B cell (primary cell): ENCODE measurements around the gene PRRT3. TPM values are rescaled to one million over a fixed set of nuclear protein-coding genes. Genes with fewer than 3 reads are reported as not detected.

Experiments
- ATAC-seq: fragments of 200-7000 bp; cut with Tn5 transposase; one replicate; pipeline ENCODE4 v1.10.0; 2021; ENCODE audit warnings: low read depth, mild to moderate bottlenecking, moderate number of reproducible peaks, moderate library complexity
- CTCF ChIA-PET: fragments of 350-600 bp; sonication (Branson Sonifier 250); formaldehyde crosslinking; loops from one replicate; lab custom pipeline; 2021; ENCODE audit warnings: antibody characterized with exemption, inconsistent platforms; lab: Charles Lee
- POLR2A ChIA-PET: fragments of 350-600 bp; sonication (Branson Sonifier 250); formaldehyde crosslinking; loops from one replicate; lab custom pipeline; 2021; ENCODE audit warnings: antibody characterized with exemption; lab: Charles Lee
- DNase-seq: peaks from one replicate; pipeline ENCODE4 v3.0.0; 2013
- H2AFZ ChIP-seq: 2 replicates; pipeline ENCODE4 v1.6.1; 2012; ENCODE audit warnings: mild to moderate bottlenecking, low read depth, low read length; ENCODE audit not compliant: insufficient read depth, poor library complexity, severe bottlenecking
- H3K27ac ChIP-seq, 2 donors: 1 replicate in 1 of 2; 2 replicates in 1 of 2; pipeline ENCODE4 v1.5.1; 2012 to 2013; ENCODE audit warnings: low read length in 2 of 2, mild to moderate bottlenecking in 2 of 2, moderate library complexity in 1 of 2
- H3K27me3 ChIP-seq, 4 experiments: fragments of 200-600 bp in 1 of 4; sonication (generic) in 1 of 4; replicated peaks in 1 of 4; 1 replicate in 2 of 4; 2 replicates in 2 of 4; pipeline versions ENCODE4 v1.6.1 to v1.7.0; 2013 to 2016; ENCODE audit warnings: low read length in 3 of 4, mild to moderate bottlenecking in 2 of 4, mixed read lengths in 1 of 4, moderate library complexity in 1 of 4; ENCODE audit not compliant: insufficient read depth in 4 of 4, control insufficient read depth in 3 of 4; ENCODE audit errors: control extremely low read depth in 1 of 4
- H3K36me3 ChIP-seq, 2 experiments: replicated peaks in 1 of 2; 1 replicate in 1 of 2; 2 replicates in 1 of 2; pipeline versions ENCODE4 v1.6.1 to v1.7.1; 2013; ENCODE audit warnings: low read length in 1 of 2; ENCODE audit not compliant: insufficient read depth in 2 of 2, control insufficient read depth in 1 of 2; ENCODE audit errors: control extremely low read depth in 1 of 2, extremely low read depth in 1 of 2
- H3K4me1 ChIP-seq, 2 donors: fragments of 200-600 bp in 1 of 2; sonication (generic) in 1 of 2; 1 replicate in 1 of 2; 2 replicates in 1 of 2; pipeline versions ENCODE4 v1.5.1 to v1.6.1; 2013 to 2017; ENCODE audit warnings: low read length in 2 of 2; ENCODE audit not compliant: control insufficient read depth in 2 of 2, insufficient read depth in 2 of 2
- H3K4me2 ChIP-seq: replicated peaks from 2 replicates; pipeline ENCODE3; 2012; ENCODE audit warnings: mild to moderate bottlenecking, low read depth, low read length; ENCODE audit not compliant: poor library complexity, severe bottlenecking
- H3K4me3 ChIP-seq, 5 experiments: fragments of 200-600 bp in 1 of 5; sonication (generic) in 1 of 5; 1 replicate in 3 of 5; 2 replicates in 2 of 5; pipeline versions ENCODE4 v1.5.1 to v1.7.0; 2011 to 2016; ENCODE audit warnings: low read length in 4 of 5, mild to moderate bottlenecking in 4 of 5, low read depth in 2 of 5, control low read depth in 1 of 5, moderate library complexity in 1 of 5; ENCODE audit not compliant: insufficient read depth in 1 of 5; ENCODE audit errors: control extremely low read depth in 1 of 5, extremely low read depth in 1 of 5
- H3K79me2 ChIP-seq: fragments of 200-600 bp; sonication (generic); one replicate; pipeline ENCODE4 v1.6.0; 2016; ENCODE audit warnings: low read length; ENCODE audit not compliant: control insufficient read depth, insufficient read depth
- H3K9ac ChIP-seq: fragments of 200-600 bp; sonication (generic); 2 replicates; pipeline ENCODE4 v1.6.1; 2017; ENCODE audit warnings: mild to moderate bottlenecking, low read length, moderate library complexity
- H3K9me3 ChIP-seq, 3 donors: one replicate each; pipeline versions ENCODE4 v1.6.1 to v1.7.1; 2013; ENCODE audit warnings: low read length in 2 of 3; ENCODE audit not compliant: control insufficient read depth in 2 of 3, insufficient read depth in 1 of 3; ENCODE audit errors: control extremely low read depth in 1 of 3
- H4K20me1 ChIP-seq: 2 replicates; pipeline ENCODE4 v1.6.0; 2012; ENCODE audit warnings: mild to moderate bottlenecking, low read length; ENCODE audit not compliant: insufficient read depth, control insufficient read depth, poor library complexity, severe bottlenecking
- H3K27ac Mint-ChIP-seq: one replicate; pipeline ENCODE4 v1.8.0; 2021; ENCODE audit warnings: mixed read lengths
- H3K27me3 Mint-ChIP-seq: one replicate; pipeline ENCODE4 v1.8.0; 2021; ENCODE audit warnings: mixed read lengths
- H3K4me1 Mint-ChIP-seq: one replicate; pipeline ENCODE4 v1.8.0; 2021; ENCODE audit warnings: mixed read lengths
- H3K4me3 Mint-ChIP-seq: one replicate; pipeline ENCODE4 v1.8.0; 2021; ENCODE audit warnings: mixed read lengths
- H3K9me3 Mint-ChIP-seq: one replicate; pipeline ENCODE4 v1.8.0; 2022; ENCODE audit warnings: mixed read lengths; ENCODE audit not compliant: insufficient read depth
- EZH2 ChIP-seq: IDR thresholded peaks from 2 replicates; pipeline ENCODE4 v1.6.1; 2012; ENCODE audit warnings: borderline replicate concordance, low read depth, mild to moderate bottlenecking, moderate library complexity, low read length; ENCODE audit not compliant: insufficient read depth, poor library complexity, severe bottlenecking
- WGBS: methylation state at CpG from one replicate; pipeline ENCODE4 v1.1.5; 2013; ENCODE audit warnings: missing lambda C conversion rate; ENCODE audit not compliant: insufficient coverage; 5-methylcytosine and 5-hydroxymethylcytosine counted together
- intact Hi-C: fragments of 100-400 bp; cut with micrococcal nuclease; formaldehyde crosslinking; loops from one replicate; pipeline ENCODE4 v1.10.0; 2022
- polyA plus RNA-seq: library from polyadenylated mRNA; depleted of rRNA; stranded (reverse); fragments of >200 nt; gene quantifications from 2 replicates; pipeline ENCODE4 v1.2.3, GENCODE V29; 2012
- total RNA-seq, 2 donors: library from RNA; stranded (reverse); fragments of 120-200 nt in 1 of 2; gene quantifications; 1 replicate in 1 of 2; 2 replicates in 1 of 2; pipeline versions ENCODE4 v1.2.3 to v1.2.4, GENCODE V29; 2013 to 2022
- TF ChIP-seq, protein P1 (sequence below): fragments of 200-600 bp; IDR thresholded peaks from one replicate; pipeline ENCODE4 v1.8.0; 2022; ENCODE audit warnings: antibody characterized with exemption, mild to moderate bottlenecking

The PRRT3 gene
- total and polyA plus RNA-seq, 2 donors (not counting 1 experiment from before 2014, with no cell fraction given): 1.7 to 3.9 TPM

DNA sequence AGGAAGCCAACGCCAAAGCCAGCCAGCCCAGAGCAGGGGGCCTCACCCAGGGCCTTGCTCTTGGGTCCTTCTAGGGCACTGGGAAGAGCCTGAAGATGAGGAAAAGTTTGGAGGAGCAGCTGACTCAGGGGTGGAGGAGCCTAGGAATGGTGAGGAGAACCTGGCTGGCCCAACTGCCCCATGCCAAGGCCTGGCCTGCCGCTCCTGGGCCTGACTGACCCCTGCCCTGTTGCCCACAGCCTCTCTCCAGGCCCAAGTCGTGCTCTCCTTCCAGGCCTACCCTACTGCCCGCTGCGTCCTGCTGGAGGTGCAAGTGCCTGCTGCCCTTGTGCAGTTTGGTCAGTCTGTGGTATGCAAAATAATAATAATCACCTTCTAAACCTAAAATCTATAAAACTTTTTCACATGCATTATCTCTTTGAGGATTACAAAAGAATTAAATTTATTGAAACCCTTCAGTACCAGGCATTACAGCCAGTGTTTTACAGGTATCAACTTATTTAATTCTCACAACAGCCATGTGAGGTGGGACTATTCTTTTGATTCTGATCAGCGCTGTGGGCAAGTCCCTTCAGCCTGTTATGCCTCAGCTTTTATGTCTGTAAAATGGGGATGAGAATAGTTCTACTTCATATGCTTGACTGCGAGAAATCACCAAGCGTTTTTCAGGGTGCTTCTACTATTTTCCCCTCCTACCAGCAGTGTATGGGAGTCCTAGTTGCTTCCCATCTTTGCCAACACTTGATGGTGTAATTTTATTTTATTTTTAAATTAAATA, 33.8 kb downstream of the PRRT3 start:
- Histone ChIP-seq H4K20me1 (no peaks in the 10 kb centered on the region), H3K4me1 (peaks cover 17 to 20% of the 10 kb centered on the region in 2 donors), H2AFZ (no peak overlapping the region), H3K27me3 (peaks cover 0 to 21% (median 9%) of the 10 kb centered on the region in 4 experiments), H3K79me2 (no peaks in the 10 kb centered on the region), H3K9ac (no peak overlapping the region), H3K27ac (no peak overlapping the region), H3K9me3 (no peaks in the 10 kb centered on the region), H3K36me3 (no peaks in the 10 kb centered on the region), H3K4me2 (no peak overlapping the region), H3K4me3 (no peak overlapping the region)
- TF ChIP-seq, protein P1, sequence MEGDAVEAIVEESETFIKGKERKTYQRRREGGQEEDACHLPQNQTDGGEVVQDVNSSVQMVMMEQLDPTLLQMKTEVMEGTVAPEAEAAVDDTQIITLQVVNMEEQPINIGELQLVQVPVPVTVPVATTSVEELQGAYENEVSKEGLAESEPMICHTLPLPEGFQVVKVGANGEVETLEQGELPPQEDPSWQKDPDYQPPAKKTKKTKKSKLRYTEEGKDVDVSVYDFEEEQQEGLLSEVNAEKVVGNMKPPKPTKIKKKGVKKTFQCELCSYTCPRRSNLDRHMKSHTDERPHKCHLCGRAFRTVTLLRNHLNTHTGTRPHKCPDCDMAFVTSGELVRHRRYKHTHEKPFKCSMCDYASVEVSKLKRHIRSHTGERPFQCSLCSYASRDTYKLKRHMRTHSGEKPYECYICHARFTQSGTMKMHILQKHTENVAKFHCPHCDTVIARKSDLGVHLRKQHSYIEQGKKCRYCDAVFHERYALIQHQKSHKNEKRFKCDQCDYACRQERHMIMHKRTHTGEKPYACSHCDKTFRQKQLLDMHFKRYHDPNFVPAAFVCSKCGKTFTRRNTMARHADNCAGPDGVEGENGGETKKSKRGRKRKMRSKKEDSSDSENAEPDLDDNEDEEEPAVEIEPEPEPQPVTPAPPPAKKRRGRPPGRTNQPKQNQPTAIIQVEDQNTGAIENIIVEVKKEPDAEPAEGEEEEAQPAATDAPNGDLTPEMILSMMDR: no peak
- no peak for TF ChIP-seq EZH2
- CTCF ChIA-PET: no interaction called here
- peaks cover 6% of the 10 kb centered on the region for H3K27me3 Mint-ChIP-seq
- ATAC-seq: no peak
- WGBS: 90% methylated on average over 1 of the region's 8 CpGs
- no peaks in the 10 kb centered on the region for H3K9me3 Mint-ChIP-seq
- POLR2A ChIA-PET: no interaction called here
- peaks cover 15% of the 10 kb centered on the region for H3K4me1 Mint-ChIP-seq
- DNase-seq: no peak
- peak overlapping the region; percentile 39 for H3K4me3 Mint-ChIP-seq
- intact Hi-C loops: no loop called here
- H3K27ac Mint-ChIP-seq: no peak overlapping the region

GRCh38 chr3:9917820-9918219, 34.4 kb downstream of the PRRT3 start:
- no peaks in the 10 kb centered on the region for H3K9me3 Mint-ChIP-seq
- ATAC-seq (no peak), DNase-seq (no peak)
- H3K27me3 Mint-ChIP-seq: peaks cover 7% of the 10 kb centered on the region
- 94% methylated on average over 10 of the region's 10 CpGs for WGBS
- Histone ChIP-seq H3K9me3 (no peaks in the 10 kb centered on the region), H3K27me3 (peaks cover 0 to 22% (median 9%) of the 10 kb centered on the region in 4 experiments), H4K20me1 (no peaks in the 10 kb centered on the region), H3K4me1 (peaks cover 17 to 20% of the 10 kb centered on the region in 2 donors), H2AFZ (no peak overlapping the region), H3K27ac (no peak overlapping the region), H3K4me3 (no peak overlapping the region), H3K36me3 (no peaks in the 10 kb centered on the region), H3K4me2 (no peak overlapping the region), H3K79me2 (no peaks in the 10 kb centered on the region), H3K9ac (no peak overlapping the region)
- intact Hi-C loops: no loop called here
- H3K4me1 Mint-ChIP-seq: peaks cover 15% of the 10 kb centered on the region
- H3K4me3 Mint-ChIP-seq: peak overlapping the region; percentile 39
- CTCF ChIA-PET: no interaction called here
- no peak for TF ChIP-seq EZH2
- TF ChIP-seq, protein P1: no peak
- H3K27ac Mint-ChIP-seq: no peak overlapping the region
- POLR2A ChIA-PET: no interaction called here
